ENCODE data around the gene DAPP1.

- TF ChIP-seq POLR2AphosphoS5 (IDR thresholded peaks at IDR 0.05; ENCODE audit: borderline replicate concordance, low read depth, low read length): no peak
- TF ChIP-seq EZH2 (IDR thresholded peaks at IDR 0.05): no peak
Measured at GRCh38 chr4:99856166-99856565, 39.5 kb downstream of the DAPP1 start.

All from SK-N-MC (cell line).